Activated CD8-positive, alpha-beta memory T cell treated with anti-CD3 and anti-CD28 coated beads, Interleukin-2, amount 10 ng/mL, durations not matched to agents 7 days and 5 days (primary cell): Measurements from ENCODE around the gene CHCHD3. TPM values are rescaled to one million over a fixed set of nuclear protein-coding genes. Genes with fewer than 3 reads are reported as not detected.

Source experiments
- ATAC-seq: fragments of 150-1000 bp; cut with Tn5 transposase; one replicate; pipeline ENCODE4 v1.10.0; 2021; ENCODE audit warnings: moderate library complexity
- CTCF ChIA-PET: fragments of 350-600 bp; sonication (Branson Sonifier 250); formaldehyde crosslinking; loops from one replicate; lab custom pipeline; 2021; ENCODE audit warnings: antibody characterized with exemption; lab: Charles Lee
- DNase-seq: peaks from one replicate; pipeline ENCODE4 v3.0.0-alpha.2; 2020
- H3K27ac Mint-ChIP-seq: one replicate; pipeline ENCODE4 v1.8.0; 2021; ENCODE audit warnings: mild to moderate bottlenecking, mixed read lengths
- H3K27me3 Mint-ChIP-seq: one replicate; pipeline ENCODE4 v1.8.0; 2021; ENCODE audit warnings: mixed read lengths
- H3K36me3 Mint-ChIP-seq: one replicate; pipeline ENCODE4 v1.8.0; 2021; ENCODE audit warnings: mild to moderate bottlenecking, mixed read lengths
- H3K4me1 Mint-ChIP-seq: one replicate; pipeline ENCODE4 v1.8.0; 2021; ENCODE audit warnings: mixed read lengths
- H3K4me3 Mint-ChIP-seq: one replicate; pipeline ENCODE4 v1.8.0; 2021; ENCODE audit warnings: mild to moderate bottlenecking, moderate library complexity, mixed read lengths
- H3K9me3 Mint-ChIP-seq: one replicate; pipeline ENCODE4 v1.8.0; 2022; ENCODE audit warnings: low read depth, mixed read lengths
- total RNA-seq, 2 experiments: library from RNA; stranded (reverse); gene quantifications; one replicate each; pipeline ENCODE4 v1.2.3, GENCODE V29; 2021

Gene CHCHD3
- total RNA-seq, 2 experiments from 2014 or later, result 49.5 to 56.7 TPM

- peaks cover 2% of the 10 kb centered on the region for H3K9me3 Mint-ChIP-seq
These were observed 56.8 kb downstream of the CHCHD3 start for GRCh38 chr7:133025056-133025455.

GRCh38 chr7:133024596-133024995 is 57.3 kb downstream of the CHCHD3 start:
- peaks cover 4% of the 10 kb centered on the region for H3K4me1 Mint-ChIP-seq
- CTCF ChIA-PET, result interaction anchor here (1.3 kb wide), 1 partner anchor 8 kb away, joined by 3 read pairs; no protein-coding TSS in a partner anchor
- ATAC-seq (no peak), DNase-seq (no peak)
- peaks cover 2% of the 10 kb centered on the region for H3K9me3 Mint-ChIP-seq
- H3K36me3 Mint-ChIP-seq, result peaks cover 22% of the 10 kb centered on the region
- H3K27me3 Mint-ChIP-seq, result no peaks in the 10 kb centered on the region
- no peak overlapping the region for H3K4me3 Mint-ChIP-seq
- H3K27ac Mint-ChIP-seq, result no peak overlapping the region

More at GRCh38 chr7:133025056-133025455, 56.8 kb downstream of the CHCHD3 start:
- CTCF ChIA-PET, result no interaction called here
- no peak for DNase-seq
- no peak overlapping the region for H3K27ac Mint-ChIP-seq
- H3K4me1 Mint-ChIP-seq, result peaks cover 7% of the 10 kb centered on the region
- peaks cover 23% of the 10 kb centered on the region for H3K36me3 Mint-ChIP-seq
- ATAC-seq, result no peak
- no peak overlapping the region for H3K4me3 Mint-ChIP-seq
- no peaks in the 10 kb centered on the region for H3K27me3 Mint-ChIP-seq

- DNase-seq, result no peak
- H3K4me1 Mint-ChIP-seq, result no peaks in the 10 kb centered on the region
- no peak for ATAC-seq
- H3K9me3 Mint-ChIP-seq, result peaks cover 2% of the 10 kb centered on the region
- H3K4me3 Mint-ChIP-seq, result no peak overlapping the region
- H3K27ac Mint-ChIP-seq, result no peak overlapping the region
- H3K36me3 Mint-ChIP-seq, result peaks cover 20% of the 10 kb centered on the region
- no peaks in the 10 kb centered on the region for H3K27me3 Mint-ChIP-seq
- CTCF ChIA-PET, result interaction anchor here (1.3 kb wide), 1 partner anchor 9 kb away, joined by 3 read pairs; no protein-coding TSS in a partner anchor
These were observed 58.4 kb downstream of the CHCHD3 start for GRCh38 chr7:133023370-133024071.

- ATAC-seq, result no peak
- peaks cover 20% of the 10 kb centered on the region for H3K36me3 Mint-ChIP-seq
- H3K27me3 Mint-ChIP-seq, result no peaks in the 10 kb centered on the region
- DNase-seq, result no peak
- no peak overlapping the region for H3K4me3 Mint-ChIP-seq
- no peak overlapping the region for H3K27ac Mint-ChIP-seq
- CTCF ChIA-PET, result interaction anchor here (0.6 kb wide), 1 partner anchor 8 kb away, joined by 3 read pairs; no protein-coding TSS in a partner anchor
- H3K4me1 Mint-ChIP-seq, result no peaks in the 10 kb centered on the region
- peaks cover 2% of the 10 kb centered on the region for H3K9me3 Mint-ChIP-seq
These were observed 59.2 kb downstream of the CHCHD3 start for GRCh38 chr7:133022661-133023060.

- ATAC-seq, result no peak
- CTCF ChIA-PET, result no interaction called here
- H3K27ac Mint-ChIP-seq, result no peak overlapping the region
- no peaks in the 10 kb centered on the region for H3K4me1 Mint-ChIP-seq
- no peak overlapping the region for H3K4me3 Mint-ChIP-seq
- no peaks in the 10 kb centered on the region for H3K9me3 Mint-ChIP-seq
- no peak for DNase-seq
- H3K36me3 Mint-ChIP-seq, result peaks cover 17% of the 10 kb centered on the region
- H3K27me3 Mint-ChIP-seq, result no peaks in the 10 kb centered on the region
These were observed 60.7 kb downstream of the CHCHD3 start for GRCh38 chr7:133021196-133021595.

GRCh38 chr7:133020496-133020895 is 61.4 kb downstream of the CHCHD3 start:
- Mint-ChIP-seq H3K9me3 (no peaks in the 10 kb centered on the region), H3K4me3 (no peak overlapping the region), H3K27me3 (no peaks in the 10 kb centered on the region), H3K36me3 (peaks cover 17% of the 10 kb centered on the region), H3K27ac (no peak overlapping the region), H3K4me1 (no peaks in the 10 kb centered on the region)
- CTCF ChIA-PET, result no interaction called here
- no peak for DNase-seq
- no peak for ATAC-seq

GRCh38 chr7:133019590-133019989 is 62.3 kb downstream of the CHCHD3 start:
- H3K4me1 Mint-ChIP-seq, result no peaks in the 10 kb centered on the region
- H3K27me3 Mint-ChIP-seq, result no peaks in the 10 kb centered on the region
- CTCF ChIA-PET, result no interaction called here
- H3K9me3 Mint-ChIP-seq, result no peaks in the 10 kb centered on the region
- H3K4me3 Mint-ChIP-seq, result no peak overlapping the region
- ATAC-seq (no peak), DNase-seq (no peak)
- peaks cover 20% of the 10 kb centered on the region for H3K36me3 Mint-ChIP-seq
- no peak overlapping the region for H3K27ac Mint-ChIP-seq

- H3K9me3 Mint-ChIP-seq, result no peaks in the 10 kb centered on the region
- H3K4me1 Mint-ChIP-seq, result no peaks in the 10 kb centered on the region
- CTCF ChIA-PET, result no interaction called here
- peaks cover 13% of the 10 kb centered on the region for H3K36me3 Mint-ChIP-seq
- H3K27ac Mint-ChIP-seq, result no peak overlapping the region
- no peak for DNase-seq
- no peak for ATAC-seq
- no peak overlapping the region for H3K4me3 Mint-ChIP-seq
- H3K27me3 Mint-ChIP-seq, result no peaks in the 10 kb centered on the region
These were observed 65.3 kb downstream of the CHCHD3 start for GRCh38 chr7:133016604-133017003.

- CTCF ChIA-PET, result no interaction called here
- H3K4me1 Mint-ChIP-seq, result no peaks in the 10 kb centered on the region
- peaks cover 11% of the 10 kb centered on the region for H3K36me3 Mint-ChIP-seq
These were observed 66.0 kb downstream of the CHCHD3 start for GRCh38 chr7:133015888-133016287.

GRCh38 chr7:133011746-133012145 is 70.1 kb downstream of the CHCHD3 start:
- peaks cover 15% of the 10 kb centered on the region for H3K9me3 Mint-ChIP-seq
- H3K27ac Mint-ChIP-seq, result no peak overlapping the region
- no peak for DNase-seq
- CTCF ChIA-PET, result no interaction called here
- H3K4me3 Mint-ChIP-seq, result no peak overlapping the region
- peaks cover 4% of the 10 kb centered on the region for H3K4me1 Mint-ChIP-seq
- ATAC-seq, result no peak
- H3K27me3 Mint-ChIP-seq, result no peaks in the 10 kb centered on the region
- H3K36me3 Mint-ChIP-seq, result peaks cover 25% of the 10 kb centered on the region

More at GRCh38 chr7:133015888-133016287, 66.0 kb downstream of the CHCHD3 start:
- Mint-ChIP-seq H3K27me3 (no peaks in the 10 kb centered on the region), H3K4me3 (no peak overlapping the region), H3K27ac (no peak overlapping the region), H3K9me3 (no peaks in the 10 kb centered on the region)
- no peak for DNase-seq
- ATAC-seq, result no peak

GRCh38 chr7:133009426-133010252 is 72.3 kb downstream of the CHCHD3 start:
- Mint-ChIP-seq H3K27me3 (no peaks in the 10 kb centered on the region), H3K27ac (no peak overlapping the region), H3K9me3 (peaks cover 17% of the 10 kb centered on the region), H3K36me3 (peaks cover 32% of the 10 kb centered on the region), H3K4me3 (no peak overlapping the region), H3K4me1 (peaks cover 4% of the 10 kb centered on the region)
- DNase-seq (no peak), ATAC-seq (no peak)
- CTCF ChIA-PET, result no interaction called here

GRCh38 chr7:133007961-133008360 is 73.9 kb downstream of the CHCHD3 start:
- no peak for ATAC-seq
- peaks cover 6% of the 10 kb centered on the region for H3K4me1 Mint-ChIP-seq
- peaks cover 17% of the 10 kb centered on the region for H3K9me3 Mint-ChIP-seq
- H3K4me3 Mint-ChIP-seq, result no peak overlapping the region
- no peak overlapping the region for H3K27ac Mint-ChIP-seq
- CTCF ChIA-PET, result no interaction called here
- no peaks in the 10 kb centered on the region for H3K27me3 Mint-ChIP-seq
- no peak for DNase-seq
- H3K36me3 Mint-ChIP-seq, result peaks cover 35% of the 10 kb centered on the region

GRCh38 chr7:133003052-133003910 is 78.6 kb downstream of the CHCHD3 start:
- CTCF ChIA-PET, result no interaction called here
- Mint-ChIP-seq H3K27ac (no peak overlapping the region), H3K4me1 (peaks cover 2% of the 10 kb centered on the region), H3K36me3 (peaks cover 27% of the 10 kb centered on the region), H3K27me3 (no peaks in the 10 kb centered on the region), H3K9me3 (peaks cover 15% of the 10 kb centered on the region), H3K4me3 (no peak overlapping the region)
- DNase-seq (no peak), ATAC-seq (no peak)
